ENCODE results near the gene COQ9.
"Not testable (repeated sequence)": the region's sequence is repeated elsewhere in the genome, so short reads cannot be mapped to it uniquely, and the experiment has no call there.

The COQ9 gene

DNA sequence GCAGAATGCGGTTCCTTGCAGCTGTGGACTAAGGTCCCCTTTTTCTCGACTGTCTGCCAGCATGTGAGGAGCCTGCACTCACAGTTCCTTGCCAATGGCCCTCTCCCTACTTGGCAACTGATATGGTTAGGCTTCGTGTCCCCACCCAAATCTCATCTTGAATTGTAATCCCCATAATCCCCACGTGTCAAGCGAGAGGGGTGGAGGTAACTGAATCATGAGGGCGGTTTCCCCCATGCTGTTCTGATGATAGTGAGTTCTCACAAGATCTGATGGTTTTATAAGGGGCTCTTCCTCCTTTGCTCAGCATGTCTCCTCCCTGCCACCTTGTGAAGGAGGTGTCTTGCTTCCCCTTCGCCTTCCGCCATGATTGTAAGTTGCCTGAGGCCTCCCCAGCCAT lies 20.0 kb upstream of the COQ9 start:
- peak; percentile 90 for DNase-seq

DNA sequence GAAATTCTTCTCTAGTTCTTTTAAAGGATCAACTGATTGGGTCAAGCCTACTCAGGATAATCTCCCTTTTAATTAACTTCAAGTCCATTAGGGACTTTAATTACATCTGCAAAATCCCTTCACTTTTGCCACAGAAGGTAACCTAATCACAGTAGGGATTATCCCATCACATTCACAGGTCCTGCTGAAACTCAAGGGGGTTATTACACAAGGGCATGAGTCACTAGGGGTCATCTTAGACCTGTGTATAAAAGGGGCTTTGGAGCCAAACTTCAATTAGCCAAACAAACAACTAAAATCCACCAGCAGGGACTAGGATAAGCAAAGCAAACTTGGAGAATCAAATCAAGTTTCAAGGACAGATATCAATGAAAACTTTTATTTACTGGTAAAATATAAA lies 19.5 kb upstream of the COQ9 start:
- DNase-seq, result peak; percentile 94

DNA sequence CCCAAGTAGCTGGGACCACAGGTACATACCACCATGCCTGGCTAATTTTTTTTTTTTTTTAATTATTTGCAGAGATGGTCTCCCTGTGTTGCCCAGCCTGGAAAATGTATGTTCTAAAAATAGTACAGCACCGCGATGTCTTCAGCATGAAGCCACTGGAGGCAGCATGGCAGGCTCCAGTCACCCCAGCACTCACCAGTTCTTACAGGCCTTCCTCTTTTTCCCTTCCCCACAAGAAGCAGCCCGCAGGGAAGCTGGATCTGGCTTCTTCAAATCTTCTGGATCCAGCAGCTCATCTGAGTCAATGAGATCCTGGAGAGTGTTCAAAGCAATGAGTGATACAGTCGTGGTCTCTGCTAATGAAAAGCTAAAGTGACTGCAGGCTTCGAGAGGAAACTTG lies 16.3 kb upstream of the COQ9 start:
- DNase-seq, result no peak

DNA sequence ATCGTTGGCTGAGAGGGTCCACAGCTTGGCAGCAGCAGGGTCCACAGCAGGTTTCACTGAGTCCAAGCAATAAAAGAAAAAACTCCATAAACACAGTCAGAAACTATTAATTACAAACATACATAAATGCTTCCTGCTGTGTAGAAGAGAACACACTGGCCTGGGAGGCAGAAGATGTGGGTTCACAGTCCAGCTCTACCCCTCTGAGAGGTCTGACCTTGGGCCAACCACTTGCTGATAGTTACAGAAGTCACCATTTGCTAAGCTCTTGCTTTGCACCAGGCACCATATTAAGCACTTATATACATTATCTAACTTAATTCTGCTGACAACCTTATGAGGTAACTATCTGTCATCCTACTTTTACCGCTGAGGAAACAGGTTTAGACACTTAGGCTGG lies 14.8 kb upstream of the COQ9 start:
- DNase-seq, result no peak

DNA sequence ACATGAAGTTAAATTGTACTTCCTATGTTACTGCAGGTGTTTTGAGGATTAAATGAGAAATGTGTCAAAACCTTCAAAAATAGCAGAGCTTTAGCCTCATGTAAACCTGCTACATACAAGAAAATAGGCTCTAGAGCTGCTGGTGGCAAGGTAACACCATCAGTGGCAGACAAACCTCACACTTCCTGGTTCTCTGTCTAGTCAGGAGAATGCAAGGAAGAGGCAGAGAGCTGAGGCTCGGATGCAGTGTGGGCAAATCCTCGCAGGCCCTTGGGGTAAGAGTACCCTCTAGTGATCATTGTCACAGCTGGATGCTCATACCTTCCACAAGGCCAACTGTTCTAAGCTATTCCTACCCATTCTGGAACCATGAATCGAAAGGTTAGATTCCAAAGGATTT lies 14.3 kb upstream of the COQ9 start:
- DNase-seq, result no peak

DNA sequence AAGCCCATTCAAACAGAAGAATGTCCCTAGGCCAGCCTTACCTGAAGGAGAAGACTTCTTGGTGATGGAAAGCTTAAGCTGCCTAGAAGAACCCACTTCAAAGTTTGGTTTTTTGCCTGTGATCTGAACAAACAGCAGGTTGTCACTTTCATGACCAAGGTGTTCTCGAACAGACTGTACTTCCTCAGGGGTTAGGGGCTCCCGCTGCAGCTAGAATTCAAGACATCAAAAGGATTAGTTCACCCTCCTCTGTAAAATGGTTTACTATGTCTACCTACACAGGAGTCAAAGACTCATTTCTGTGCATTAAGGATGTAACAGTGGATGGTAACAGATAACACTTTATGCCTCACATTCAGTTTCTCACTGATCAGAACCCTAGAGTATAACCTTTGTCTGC lies 13.3 kb upstream of the COQ9 start:
- DNase-seq, result no peak

DNA sequence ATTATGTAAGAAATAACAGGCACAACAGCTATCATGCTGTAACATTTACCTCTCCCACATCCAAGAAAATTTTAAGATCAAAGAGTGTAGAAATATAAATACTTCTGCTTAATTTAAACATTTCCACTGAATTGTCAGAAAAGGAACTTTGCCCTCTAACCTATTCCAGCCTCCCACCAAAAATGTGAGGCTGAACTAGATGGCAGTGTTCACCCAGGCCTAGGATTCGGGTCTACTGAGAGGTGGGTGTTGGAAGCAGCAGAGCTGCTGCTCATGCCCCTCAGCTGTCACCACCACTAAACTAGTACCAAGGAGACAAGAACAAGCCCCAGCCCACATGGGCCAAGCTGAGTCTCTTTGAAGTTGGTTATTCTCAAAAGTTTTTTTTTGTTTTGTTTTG lies 11.4 kb upstream of the COQ9 start:
- DNase-seq, result no peak

DNA sequence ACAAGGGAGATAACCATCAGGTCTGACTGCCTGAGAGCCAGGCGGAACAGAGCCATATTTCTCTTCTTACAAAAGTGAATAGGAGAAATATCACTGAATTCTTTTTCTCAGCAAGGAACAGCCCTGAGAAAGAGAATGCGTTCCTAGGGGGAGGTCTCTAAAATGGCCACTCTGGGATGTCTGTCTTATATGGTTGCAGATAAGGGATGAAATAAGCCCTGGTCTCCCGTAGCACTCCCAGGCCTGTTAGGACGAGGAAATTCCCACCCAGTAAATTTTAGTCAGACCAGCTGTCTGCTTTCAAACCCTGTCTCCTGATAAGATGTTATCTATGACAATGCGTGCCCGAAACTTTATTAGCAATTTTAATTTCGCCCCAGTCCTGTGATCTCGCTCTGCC lies 7.3 kb upstream of the COQ9 start:
- not testable (repeated sequence) for DNase-seq

DNA sequence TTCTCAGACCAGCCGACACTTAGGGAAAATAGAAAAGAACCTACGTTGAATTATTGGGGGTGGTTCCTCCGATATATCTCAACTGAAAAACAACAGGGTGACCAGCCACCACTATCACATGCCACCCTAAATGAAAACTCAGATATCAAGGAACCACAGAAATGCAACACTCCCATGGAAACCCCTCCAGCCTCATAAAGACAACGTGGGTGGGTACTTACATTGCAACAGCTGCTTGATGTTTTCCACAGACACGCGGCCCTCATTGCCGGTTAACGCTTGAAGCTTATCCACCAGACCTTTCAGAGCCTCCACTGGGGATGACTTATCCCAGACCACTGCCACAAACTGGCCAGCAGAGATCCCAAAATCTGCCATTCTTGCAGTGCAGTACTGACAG lies 6.7 kb upstream of the COQ9 start:
- not testable (repeated sequence) for DNase-seq

DNA sequence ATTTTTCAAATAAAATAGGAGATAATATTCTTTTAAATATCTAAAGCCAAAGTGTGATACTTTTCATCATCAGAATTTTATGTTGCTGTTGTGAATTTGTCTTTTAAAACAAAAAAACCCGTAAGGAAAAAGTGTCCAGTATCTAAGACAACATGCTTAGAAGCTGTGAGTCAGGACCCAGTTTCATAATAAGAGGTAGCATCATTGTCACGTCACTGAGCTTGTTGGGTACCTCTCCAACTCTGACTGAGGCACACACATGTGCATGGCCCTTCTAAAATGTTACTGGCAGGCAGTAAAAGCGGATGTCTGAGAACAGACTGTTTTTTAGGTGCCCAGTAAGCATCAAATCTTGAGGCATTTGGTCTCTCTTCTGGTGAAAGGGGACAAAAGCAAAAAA lies 2.6 kb upstream of the COQ9 start:
- no peak for DNase-seq

DNA sequence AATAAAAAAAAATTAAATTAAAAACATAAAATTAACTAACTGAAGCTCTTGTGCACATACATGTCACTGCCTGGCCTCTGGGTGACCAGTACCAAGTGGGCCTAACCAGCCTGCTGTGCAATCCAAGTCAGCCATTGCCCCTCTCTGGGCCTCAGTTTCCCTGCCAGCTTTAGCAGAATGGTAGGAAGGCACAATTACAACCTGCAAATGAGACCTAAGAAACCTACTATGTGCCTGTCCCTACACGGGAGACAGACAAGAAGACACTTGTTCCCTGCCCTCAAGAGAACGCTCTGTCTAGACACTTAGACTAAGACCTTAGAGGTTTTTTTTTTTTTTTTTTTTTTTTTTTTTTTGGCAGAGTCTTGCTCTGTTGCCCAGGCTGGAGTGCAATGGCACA lies 1.8 kb upstream of the COQ9 start:
- no peak for DNase-seq

DNA sequence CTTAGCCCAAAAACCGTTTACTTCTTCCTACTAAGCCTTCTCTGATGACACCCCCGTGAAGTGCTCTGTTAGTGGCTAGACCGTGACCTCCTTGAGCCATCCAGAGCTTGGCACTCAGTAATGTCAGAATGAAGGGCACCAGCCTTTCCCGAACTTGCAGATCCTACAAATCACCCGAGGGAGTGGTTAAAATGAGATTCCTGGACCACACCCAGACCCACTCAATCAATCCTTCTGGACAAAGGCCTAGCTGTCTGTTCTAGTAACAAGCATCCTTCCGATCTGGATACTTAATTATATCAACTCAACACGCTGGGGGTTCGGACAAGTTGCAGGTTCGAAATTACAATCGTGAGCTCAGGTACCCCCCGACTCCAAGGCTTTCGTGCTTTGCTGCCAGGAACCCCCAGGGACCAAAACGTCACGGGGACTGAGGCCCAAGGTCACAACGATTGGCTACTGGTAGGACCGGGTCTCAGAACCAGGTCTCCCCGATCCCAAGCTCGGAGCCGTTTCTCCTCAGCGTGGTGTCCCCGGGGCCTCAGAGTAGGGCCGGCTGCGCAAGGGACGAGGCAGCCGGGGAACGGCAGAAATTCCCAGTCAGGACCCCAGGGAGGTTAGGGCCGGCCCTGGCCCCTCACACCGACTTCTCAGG lies 621 bp upstream of the COQ9 start:
- peak; percentile 54 for DNase-seq

DNA sequence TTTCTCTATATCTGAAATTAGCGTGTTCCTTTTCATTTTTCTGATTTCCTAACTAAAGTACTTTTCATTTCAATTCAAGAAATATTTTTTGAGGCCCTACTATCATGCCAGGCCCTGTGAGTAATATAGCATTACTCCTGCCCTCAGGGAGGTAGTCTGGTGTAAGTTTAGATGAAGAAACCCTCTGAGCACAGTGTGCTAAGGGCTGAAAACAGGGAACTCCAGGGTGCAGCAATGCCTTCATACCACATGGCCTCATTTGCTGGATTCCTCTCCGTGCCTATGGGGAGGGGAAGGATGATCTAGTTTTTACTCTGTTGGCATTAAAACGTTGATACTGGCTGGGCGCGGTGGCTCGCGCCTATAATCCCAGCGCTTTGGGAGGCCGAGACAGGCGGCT lies 4.7 kb downstream of the COQ9 start:
- no peak for DNase-seq

DNA sequence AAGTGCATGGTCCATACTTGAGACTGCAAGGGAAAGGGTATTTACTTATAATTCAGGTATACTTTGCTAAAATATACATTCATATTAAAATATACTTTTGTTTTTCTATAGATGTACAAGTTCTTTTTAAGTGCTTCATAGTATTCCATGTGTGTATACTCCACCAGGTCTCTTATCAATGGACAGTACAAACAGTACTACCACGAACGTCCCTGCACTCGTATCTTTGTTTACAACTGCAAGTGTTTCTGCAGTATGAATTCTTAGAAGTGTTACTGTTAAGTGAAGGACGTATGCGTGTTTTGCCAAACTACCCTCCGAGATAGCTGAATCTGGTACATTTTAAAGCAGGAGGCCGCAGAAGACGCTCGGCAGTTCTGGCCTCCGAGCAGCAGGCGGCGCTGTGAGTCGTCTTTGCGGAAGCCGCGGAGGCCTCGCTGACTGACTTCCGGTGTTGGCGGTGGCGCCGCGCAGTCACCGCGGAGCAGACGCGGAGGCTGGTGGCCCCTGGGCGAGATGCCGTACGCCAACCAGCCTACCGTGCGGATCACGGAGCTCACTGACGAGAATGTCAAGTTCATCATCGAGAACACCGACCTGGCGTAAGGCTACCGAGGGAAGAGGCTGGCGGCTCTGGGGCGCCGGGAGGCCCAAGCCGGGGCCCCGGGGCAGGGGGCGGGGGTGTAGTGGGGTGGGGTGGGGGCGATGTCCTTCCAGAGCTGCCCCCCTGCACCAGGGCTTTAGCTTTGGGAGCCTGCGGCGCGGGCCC lies 15.1 kb downstream of the COQ9 start, which contains the start of gene POLR2C:
POLR2C (plus strand) TSS at position 471 of the 769 bp plus-strand sequence; CDS start at position 517, 46 bp downstream.
- DNase-seq, result peak; percentile 85

DNA sequence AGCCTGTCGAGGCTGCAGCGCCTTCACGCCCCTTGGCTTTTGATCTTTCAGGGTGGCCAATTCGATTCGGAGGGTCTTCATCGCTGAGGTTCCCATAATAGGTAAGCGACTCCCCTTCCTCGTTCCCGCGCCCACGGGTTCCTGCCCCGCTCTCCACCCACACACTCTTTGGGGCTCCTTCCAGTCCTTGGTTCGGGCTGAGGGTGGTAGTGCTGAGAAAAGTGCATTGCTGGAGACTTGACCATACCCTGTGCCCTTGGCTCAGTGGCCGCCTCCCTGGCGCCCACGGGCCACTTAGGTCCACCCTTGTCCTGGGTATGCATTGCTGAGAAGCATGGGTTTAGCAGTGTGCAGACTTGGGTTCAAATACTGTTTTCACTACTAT lies 15.7 kb downstream of the COQ9 start:
- DNase-seq, result peak; percentile 19

DNA sequence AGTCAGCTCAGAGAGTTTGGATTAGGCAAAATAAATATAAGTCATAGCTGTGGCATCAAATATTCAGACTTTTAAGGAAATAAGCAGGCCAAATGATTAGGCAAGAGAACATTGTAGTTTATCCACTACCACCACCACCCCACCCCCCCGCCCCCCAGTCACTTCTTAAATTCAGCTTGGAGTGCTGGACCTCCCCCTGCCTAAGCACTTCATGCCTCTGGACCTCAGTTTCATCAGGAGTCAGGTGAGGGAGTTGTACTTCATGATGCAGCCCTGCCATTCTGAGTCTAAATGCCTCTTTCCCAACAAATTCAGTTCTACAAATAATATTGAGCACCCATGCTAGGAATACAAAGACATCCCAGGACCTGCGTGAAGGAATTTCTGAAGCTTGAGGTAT lies 17.2 kb downstream of the COQ9 start:
- no peak for DNase-seq

DNA sequence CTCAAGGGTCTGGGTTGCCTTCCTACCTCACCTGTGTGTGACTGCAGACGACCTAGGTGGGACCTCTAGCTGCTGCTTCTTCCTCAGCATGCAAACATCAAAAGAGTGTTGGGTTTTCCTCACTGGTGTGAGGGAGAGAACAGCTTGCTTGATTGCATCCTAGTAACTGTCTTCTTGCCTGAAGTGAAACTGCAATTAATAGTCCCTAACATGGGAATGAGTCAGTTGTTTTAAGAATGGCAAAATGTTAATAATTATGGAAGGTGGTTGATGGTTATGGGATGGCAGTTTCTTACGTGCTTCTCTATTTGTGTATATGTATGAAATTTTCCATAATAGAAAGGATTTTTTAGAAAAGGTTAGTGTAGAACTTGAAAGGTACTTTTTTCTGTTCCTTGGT lies 21.1 kb downstream of the COQ9 start:
- DNase-seq, result no peak

DNA sequence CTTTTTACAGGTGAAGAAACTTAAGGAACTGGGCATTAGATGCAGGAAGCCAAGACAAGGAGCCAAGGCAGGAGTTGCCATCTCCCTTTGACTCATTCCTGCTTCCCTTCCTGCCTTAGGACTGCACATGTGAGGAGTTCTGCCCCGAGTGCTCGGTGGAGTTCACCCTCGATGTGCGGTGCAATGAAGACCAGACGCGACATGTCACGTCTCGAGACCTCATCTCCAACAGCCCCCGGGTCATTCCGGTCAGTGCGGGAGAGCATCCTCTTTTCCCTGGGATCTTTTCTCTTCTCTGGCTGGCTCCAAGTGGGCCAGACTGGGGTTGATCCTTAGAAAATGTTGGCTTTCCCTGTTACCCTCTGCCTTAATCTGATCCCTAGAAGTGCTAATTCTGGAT lies 21.8 kb downstream of the COQ9 start:
- DNase-seq, result no peak

DNA sequence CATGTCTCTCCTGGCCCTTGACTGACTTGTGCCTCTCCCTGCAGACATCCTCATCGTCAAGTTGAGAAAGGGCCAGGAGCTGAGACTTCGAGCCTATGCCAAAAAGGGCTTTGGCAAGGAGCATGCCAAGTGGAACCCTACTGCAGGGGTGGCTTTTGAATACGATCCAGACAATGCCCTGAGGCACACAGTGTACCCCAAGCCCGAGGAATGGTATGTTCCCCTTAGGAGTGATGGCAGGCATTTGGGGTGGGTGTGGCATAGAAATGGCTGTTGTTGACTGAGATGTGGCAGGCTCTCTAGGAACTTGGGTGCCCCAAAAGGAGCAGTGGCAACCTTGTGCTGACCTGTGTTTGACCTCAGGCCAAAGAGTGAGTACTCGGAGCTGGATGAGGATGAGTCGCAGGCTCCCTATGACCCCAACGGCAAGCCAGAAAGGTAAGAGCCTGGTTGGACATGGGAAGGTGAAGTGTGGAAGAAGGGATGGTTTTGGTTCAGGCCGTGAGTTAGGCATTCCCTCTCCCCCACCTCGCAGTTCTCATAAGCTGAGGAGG lies 22.7 kb downstream of the COQ9 start:
- DNase-seq, result no peak

DNA sequence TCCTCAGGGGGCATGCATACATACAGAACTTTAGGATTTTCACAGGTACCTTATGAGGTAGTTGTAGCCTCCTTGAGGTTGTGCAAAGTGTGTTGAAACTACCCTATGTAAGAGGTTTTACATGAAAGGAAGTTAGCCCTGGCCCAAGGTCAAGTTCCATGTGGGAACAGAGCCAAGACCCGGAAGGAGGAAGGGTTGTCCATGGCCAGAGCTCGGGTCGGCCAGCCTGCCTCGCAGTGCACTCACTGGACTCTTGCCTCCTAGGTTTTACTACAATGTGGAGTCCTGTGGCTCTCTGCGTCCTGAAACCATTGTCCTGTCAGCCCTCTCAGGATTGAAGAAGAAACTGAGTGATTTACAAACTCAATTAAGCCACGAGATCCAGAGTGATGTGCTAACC lies 23.4 kb downstream of the COQ9 start:
- DNase-seq, result no peak

DNA sequence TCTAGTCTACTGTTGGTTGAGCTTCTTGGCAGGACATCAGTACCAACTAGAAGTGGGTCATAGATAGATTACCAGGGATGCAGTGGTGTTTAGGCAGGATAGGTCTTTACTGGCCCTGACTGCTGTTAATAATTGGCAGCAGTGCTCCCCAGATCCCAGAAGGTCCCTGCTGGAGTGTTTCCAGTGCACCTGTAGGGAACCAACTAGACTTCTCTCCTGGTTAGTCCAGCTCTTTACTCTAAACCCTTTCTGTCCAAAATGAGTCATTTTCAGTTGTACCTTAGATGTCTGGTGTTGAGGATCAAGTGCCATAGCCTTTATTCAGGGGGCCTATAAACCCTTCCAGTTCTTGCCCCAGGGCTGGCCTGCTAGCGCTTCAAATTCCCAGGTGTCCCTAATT lies 23.9 kb downstream of the COQ9 start:
- DNase-seq, result no peak

DNA sequence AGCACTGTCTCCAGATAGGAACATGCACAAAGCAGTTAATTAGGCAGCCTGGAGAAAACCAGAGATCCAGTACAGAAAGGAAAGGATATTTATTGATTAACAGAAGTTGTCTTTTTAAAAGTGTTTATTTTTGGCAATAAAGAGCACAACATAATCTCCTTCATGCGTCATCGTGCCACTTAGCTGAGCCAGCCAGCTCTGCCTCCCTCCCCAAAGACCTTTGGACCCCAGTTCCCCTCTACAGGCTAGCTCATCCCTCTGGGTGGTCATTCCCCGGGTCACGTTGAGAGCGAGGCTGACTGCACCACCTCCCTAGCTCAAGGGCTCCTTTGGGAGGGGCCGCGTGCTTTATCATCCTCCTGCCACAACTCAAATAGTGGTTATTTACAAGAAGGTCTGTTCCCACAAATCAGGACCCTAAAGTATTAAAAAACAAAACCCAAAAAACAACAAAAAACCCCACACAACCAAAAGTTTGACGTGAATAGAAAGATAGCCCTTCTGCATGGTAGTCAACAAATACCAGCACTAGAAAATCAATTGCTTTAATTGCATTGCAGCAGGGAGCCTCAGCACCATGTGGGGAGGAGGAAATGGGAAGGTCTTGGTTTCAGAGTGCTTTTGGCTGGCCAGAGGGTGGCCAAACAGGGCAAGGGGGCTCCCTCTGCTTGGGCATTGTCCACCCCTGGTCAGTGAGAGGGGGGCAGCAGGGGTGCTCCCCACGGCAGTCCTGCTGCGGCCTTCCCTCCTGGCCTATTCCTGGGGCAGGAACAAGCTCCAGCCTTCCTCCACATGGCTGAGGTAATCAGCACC lies 24.8 kb downstream of the COQ9 start:
- no peak for DNase-seq

DNA sequence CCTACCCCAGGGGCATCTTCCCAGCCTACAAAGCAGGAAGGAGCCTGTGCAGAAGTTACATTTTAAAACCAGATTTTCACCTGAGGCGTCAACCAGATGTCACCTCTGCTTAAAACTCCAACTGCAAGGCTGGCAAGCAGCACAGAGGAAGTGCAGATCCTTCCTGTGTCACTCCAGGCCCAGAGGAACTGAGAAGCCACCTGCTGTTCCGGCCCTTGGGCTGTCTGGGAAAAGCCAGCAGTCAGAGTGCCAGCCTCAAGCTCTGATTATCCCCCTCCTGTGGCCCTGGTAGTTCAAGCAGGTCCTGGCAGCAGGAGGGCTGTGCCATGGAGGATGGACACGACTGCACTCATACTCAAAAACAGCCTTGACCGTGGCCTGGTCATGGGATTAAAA lies 25.4 kb downstream of the COQ9 start:
- DNase-seq, result peak; percentile 14

Measured in NCI-H82 (cell line).